Aorta (tissue), 5 donors: Measurements from ENCODE around the gene SDCCAG8. TPM values are rescaled to one million over a fixed set of nuclear protein-coding genes. Genes with fewer than 3 reads are reported as not detected.

ENCODE experiments used
- ATAC-seq: fragments of 200-7000 bp; cut with Tn5 transposase; one replicate; pipeline ENCODE4 v1.9.1; 2022; ENCODE audit warnings: moderate library complexity; ENCODE audit not compliant: low FRiP score
- DNase-seq, 2 donors: peaks; one replicate each; pipeline ENCODE4 v3.0.0-alpha.2; 2020
- H3K27ac ChIP-seq, 2 donors: one replicate each; pipeline ENCODE4 v1.5.1; 2013; ENCODE audit warnings: low read length in 2 of 2, mild to moderate bottlenecking in 2 of 2, moderate library complexity in 2 of 2, control low read depth in 1 of 2, inconsistent platforms in 1 of 2, low read depth in 1 of 2
- H3K27me3 ChIP-seq, 2 donors: one replicate each; pipeline ENCODE4 v1.6.1; 2013; ENCODE audit warnings: control low read depth in 1 of 2, low read length in 1 of 2, mild to moderate bottlenecking in 1 of 2, moderate library complexity in 1 of 2; ENCODE audit not compliant: insufficient read depth in 2 of 2, control insufficient read depth in 1 of 2
- H3K36me3 ChIP-seq, 2 donors: one replicate each; pipeline ENCODE4 v1.6.1; 2013; ENCODE audit warnings: control low read depth in 1 of 2, low read length in 1 of 2, mild to moderate bottlenecking in 1 of 2; ENCODE audit not compliant: insufficient read depth in 2 of 2, control insufficient read depth in 1 of 2
- H3K4me1 ChIP-seq, 2 donors: one replicate each; pipeline ENCODE4 v1.6.1; 2013; ENCODE audit warnings: low read length in 2 of 2, control low read depth in 1 of 2, mild to moderate bottlenecking in 1 of 2, moderate library complexity in 1 of 2; ENCODE audit not compliant: insufficient read depth in 2 of 2, control insufficient read depth in 1 of 2
- H3K4me3 ChIP-seq, 2 donors: one replicate each; pipeline ENCODE4 v1.5.1; 2013; ENCODE audit warnings: low read length in 2 of 2, control low read depth in 1 of 2, mild to moderate bottlenecking in 1 of 2
- H3K9me3 ChIP-seq: one replicate; pipeline ENCODE4 v1.6.1; 2013; ENCODE audit warnings: mild to moderate bottlenecking, low read length; ENCODE audit not compliant: control insufficient read depth
- WGBS, 2 donors: extraction: QIAGEN DNeasy Blood & Tissue Kit; methylation state at CpG; one replicate each; pipeline ENCODE4 v1.1.7; 2013; 5-methylcytosine and 5-hydroxymethylcytosine counted together
- intact Hi-C, 2 donors: fragments of 100-400 bp; cut with DNase I; formaldehyde crosslinking; loops; one replicate each; pipeline versions ENCODE4 v1.14.2 to v1.15.0; 2022
- polyA plus RNA-seq, 2 donors: library from polyadenylated mRNA; stranded (reverse); fragments of 200-250 nt; gene quantifications; one replicate each; pipeline ENCODE4 v1.2.3, GENCODE V29; 2013
- total RNA-seq, 2 donors: library from RNA; stranded (reverse); fragmentation: NEBNext Ultra II Directional; extraction: Animal tissue kit (Norgen Biotek cat#: 25700); gene quantifications; one replicate each; pipeline ENCODE4 v1.2.1, GENCODE V29; 2021
- donor health status: healthy with polysubstance abuse.
- donor health status: Bipolar disorder and iron deficiency.
- donor health status: DM: no; HTN: no; CAD: no.
- donor health status: DM: no; HTN: no; CAD: no.
- donor health status: DM: yes; HTN: yes; CAD: no.

Gene SDCCAG8
- total and polyA plus RNA-seq, 4 donors, result 23.2 to 93.4 (median 32.1) TPM

DNA sequence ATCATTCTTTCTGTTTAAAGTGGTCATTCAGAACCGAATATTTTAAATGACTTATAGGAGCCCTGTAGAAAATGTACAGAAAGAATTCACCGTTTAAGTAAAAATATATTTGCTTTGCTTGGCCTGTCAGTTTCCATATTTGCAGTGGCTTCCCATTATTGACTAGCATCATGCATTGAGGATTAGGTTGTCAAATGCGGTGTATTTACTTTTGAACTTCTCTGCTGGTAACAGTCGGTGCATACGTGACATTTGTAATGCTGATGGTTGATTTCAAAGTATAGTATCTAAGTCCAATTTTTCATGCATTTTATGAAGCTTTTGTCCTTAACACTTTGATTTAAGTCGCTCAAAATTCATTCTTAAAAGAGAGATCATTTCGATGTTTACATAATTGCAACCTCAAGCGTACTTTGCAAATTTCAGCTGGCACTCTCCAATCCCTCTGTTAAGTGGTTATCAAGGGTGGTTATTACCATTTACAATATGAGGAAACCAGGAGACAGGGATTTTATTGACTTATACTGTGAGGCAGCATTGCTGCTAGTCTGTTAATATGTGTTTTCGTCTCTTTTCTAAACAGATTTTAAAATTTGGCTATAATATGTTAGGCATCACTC is 201.6 kb downstream of the SDCCAG8 start:
- intact Hi-C loops, result no loop called here
- no peak overlapping the region for H3K27ac ChIP-seq
- 95% methylated on average over 9 of the region's 9 CpGs for WGBS, 2 donors
- ATAC-seq (no peak), DNase-seq (no peak)
- H3K27me3 ChIP-seq, result no peaks in the 10 kb centered on the region
- no peaks in the 10 kb centered on the region for H3K9me3 ChIP-seq
- no peaks in the 10 kb centered on the region for H3K36me3 ChIP-seq
- H3K4me3 ChIP-seq, result no peak overlapping the region
- no peaks in the 10 kb centered on the region for H3K4me1 ChIP-seq

DNA sequence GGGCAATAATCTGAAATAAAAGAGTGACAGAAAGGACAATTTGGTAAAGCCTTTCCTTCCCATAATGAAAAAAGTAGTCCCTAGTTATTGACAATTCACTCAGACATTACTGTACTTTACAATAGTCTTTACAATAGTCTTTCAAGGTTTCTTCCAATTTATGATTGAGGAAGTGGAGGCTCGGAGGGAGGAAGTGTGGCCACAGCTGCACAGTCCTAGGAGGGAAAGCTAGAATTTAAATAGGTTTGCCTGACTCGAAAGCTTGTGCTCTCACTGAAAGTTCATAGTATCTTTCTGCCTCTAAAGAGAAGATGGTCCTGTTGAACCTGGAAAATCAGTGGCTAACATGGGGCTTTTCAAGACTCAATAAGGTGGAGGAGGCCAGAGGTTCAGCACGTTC is 203.2 kb downstream of the SDCCAG8 start:
- intact Hi-C loops, result no loop called here
- Histone ChIP-seq H3K27ac (no peak overlapping the region), H3K4me3 (no peak overlapping the region), H3K9me3 (no peaks in the 10 kb centered on the region), H3K27me3 (no peaks in the 10 kb centered on the region), H3K36me3 (no peaks in the 10 kb centered on the region), H3K4me1 (no peaks in the 10 kb centered on the region)
- 85 to 89% methylated on average over 3 of the region's 3 CpGs for WGBS, 2 donors
- ATAC-seq (no peak), DNase-seq (no peak)

DNA sequence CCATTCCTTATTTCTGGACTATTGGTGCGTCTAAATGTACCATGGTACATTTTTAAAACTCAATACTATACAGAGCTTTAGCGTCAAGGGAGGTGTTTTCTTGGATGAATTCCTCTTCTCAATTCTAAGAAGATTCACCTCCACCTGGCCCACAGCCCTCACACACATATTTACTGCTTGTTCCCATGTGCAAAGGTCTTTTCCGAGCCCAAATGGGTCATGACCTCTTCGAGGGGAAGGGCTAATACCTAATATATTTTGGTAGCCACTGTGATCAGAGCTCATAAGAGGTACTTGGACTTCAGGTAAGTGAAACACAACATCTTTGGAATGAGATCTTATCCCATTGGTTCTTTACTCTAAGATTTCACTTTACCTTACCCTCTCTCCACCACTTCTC is 205.9 kb downstream of the SDCCAG8 start:
- intact Hi-C loops, result no loop called here
- ATAC-seq (no peak), DNase-seq (no peak)
- Histone ChIP-seq H3K4me3 (no peak overlapping the region), H3K4me1 (no peaks in the 10 kb centered on the region), H3K9me3 (no peaks in the 10 kb centered on the region), H3K36me3 (no peaks in the 10 kb centered on the region), H3K27ac (no peak overlapping the region), H3K27me3 (no peaks in the 10 kb centered on the region)
- WGBS, 2 donors, result 96% methylated on average over 4 of the region's 4 CpGs

DNA sequence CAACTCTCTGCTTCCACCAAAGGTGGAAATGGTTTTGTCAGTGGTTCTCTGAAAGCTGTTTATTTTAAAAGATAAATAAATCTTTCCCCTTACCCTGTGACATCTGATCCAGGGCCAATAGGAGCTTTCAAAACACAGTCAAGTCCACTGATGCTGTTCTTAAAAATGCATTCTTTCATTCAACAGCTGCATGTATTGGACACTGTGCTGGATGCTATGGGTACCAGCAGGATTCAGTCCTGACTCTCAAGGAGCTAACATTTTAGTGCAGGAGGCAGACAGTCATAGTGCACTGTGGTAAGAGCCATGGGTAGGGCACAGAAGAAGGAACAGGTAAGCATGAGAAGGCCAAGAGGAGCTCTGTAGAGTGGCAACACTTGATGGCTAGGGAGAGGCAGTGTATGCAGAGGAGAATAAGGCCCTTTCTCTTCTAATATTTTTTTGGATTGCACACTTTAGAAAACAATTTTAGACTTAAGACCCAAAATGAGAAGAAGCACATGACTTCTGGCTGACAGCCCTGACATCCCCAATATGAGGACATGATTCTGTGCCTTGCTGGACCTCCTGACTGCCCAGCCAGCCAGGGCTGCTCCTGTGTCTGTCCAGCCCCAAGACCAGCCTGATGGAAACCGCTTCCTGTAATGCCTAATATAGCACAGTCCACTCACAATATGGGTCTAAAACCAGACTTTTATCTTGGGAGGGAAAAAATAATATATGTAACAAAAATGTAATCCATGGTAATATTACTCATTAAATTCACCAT is 207.3 kb downstream of the SDCCAG8 start:
- no peak overlapping the region for H3K27ac ChIP-seq
- H3K9me3 ChIP-seq, result no peaks in the 10 kb centered on the region
- WGBS, 2 donors, result 95 to 100% methylated on average over 1 of the region's 1 CpG
- no peak for DNase-seq
- no peak for ATAC-seq
- intact Hi-C loops, result no loop called here
- no peaks in the 10 kb centered on the region for H3K4me1 ChIP-seq
- no peaks in the 10 kb centered on the region for H3K36me3 ChIP-seq
- H3K4me3 ChIP-seq, result no peak overlapping the region
- no peaks in the 10 kb centered on the region for H3K27me3 ChIP-seq

DNA sequence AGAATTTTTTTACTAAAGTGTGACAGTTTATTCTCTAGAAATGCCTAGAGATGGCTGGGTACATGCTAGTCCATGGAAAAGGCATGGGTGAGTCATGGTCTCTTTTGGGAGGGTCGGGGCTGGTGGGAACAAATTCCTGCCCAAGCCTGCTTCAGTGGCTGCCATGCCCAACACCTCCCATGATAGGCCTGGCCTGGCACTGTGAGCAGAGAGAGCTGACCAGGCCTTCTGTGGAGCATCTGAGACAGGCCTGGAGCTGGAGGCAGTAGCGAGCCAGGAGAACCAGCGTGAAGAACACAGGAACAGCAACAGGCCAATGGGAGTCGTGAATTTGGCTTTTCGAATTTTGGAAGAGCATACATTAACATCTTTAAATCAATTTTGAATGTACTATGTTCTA is 209.2 kb downstream of the SDCCAG8 start:
- ATAC-seq (peak; percentile 15), DNase-seq (no peak)
- Histone ChIP-seq H3K9me3 (no peaks in the 10 kb centered on the region), H3K4me3 (no peak overlapping the region), H3K27ac (no peak overlapping the region), H3K4me1 (no peaks in the 10 kb centered on the region), H3K36me3 (no peaks in the 10 kb centered on the region), H3K27me3 (no peaks in the 10 kb centered on the region)
- WGBS, 2 donors, result 93 to 97% methylated on average over 5 of the region's 5 CpGs
- intact Hi-C loops, result no loop called here

DNA sequence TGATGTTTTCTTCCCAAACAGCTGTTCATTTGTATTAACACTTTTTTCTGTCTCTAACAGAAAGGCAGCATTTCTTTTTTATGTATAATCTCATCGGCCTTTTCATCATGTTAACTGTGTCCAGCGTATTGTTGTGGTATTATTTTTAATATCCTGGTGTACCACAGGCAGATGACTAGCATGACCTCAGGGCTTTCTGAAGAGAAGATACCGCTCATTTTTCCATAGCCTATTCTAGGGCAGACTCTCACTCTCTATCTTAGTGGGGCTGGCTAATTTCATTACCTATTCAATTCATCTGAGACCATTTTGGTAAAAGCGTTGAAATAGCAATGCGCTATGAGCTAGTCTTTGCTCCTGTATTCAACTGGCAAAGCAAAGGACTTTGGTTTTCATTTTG is 209.9 kb downstream of the SDCCAG8 start:
- DNase-seq (no peak), ATAC-seq (no peak)
- Histone ChIP-seq H3K4me3 (no peak overlapping the region), H3K27ac (no peak overlapping the region), H3K9me3 (no peaks in the 10 kb centered on the region), H3K4me1 (no peaks in the 10 kb centered on the region), H3K36me3 (no peaks in the 10 kb centered on the region), H3K27me3 (no peaks in the 10 kb centered on the region)
- intact Hi-C loops, result no loop called here
- WGBS, 2 donors, result 78 to 87% methylated on average over 5 of the region's 5 CpGs

DNA sequence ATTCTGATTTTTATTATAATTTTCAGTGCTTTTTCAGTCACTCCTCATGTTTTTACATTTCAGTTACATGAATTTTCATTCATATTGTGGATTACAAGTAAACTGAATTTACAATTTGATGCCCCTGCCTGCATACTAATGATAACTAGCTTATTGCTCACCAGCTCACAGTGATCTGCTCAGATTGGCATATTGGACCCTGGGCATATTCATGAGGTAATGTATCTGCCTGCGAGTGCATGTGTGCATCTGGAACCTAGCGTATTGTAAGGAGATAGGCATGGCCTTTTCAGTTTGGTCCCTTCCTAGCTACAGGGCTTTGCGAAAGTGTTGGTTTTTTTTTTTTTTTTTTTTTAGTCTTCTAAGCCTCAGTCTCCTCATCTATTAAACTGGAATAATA is 213.7 kb downstream of the SDCCAG8 start:
- no peaks in the 10 kb centered on the region for H3K4me1 ChIP-seq
- H3K4me3 ChIP-seq, result no peak overlapping the region
- intact Hi-C loops, result no loop called here
- H3K27ac ChIP-seq, result no peak overlapping the region
- H3K9me3 ChIP-seq, result no peaks in the 10 kb centered on the region
- H3K36me3 ChIP-seq, result no peaks in the 10 kb centered on the region
- WGBS, 2 donors, result 93 to 97% methylated on average over 3 of the region's 3 CpGs
- DNase-seq (no peak), ATAC-seq (no peak)
- no peaks in the 10 kb centered on the region for H3K27me3 ChIP-seq

DNA sequence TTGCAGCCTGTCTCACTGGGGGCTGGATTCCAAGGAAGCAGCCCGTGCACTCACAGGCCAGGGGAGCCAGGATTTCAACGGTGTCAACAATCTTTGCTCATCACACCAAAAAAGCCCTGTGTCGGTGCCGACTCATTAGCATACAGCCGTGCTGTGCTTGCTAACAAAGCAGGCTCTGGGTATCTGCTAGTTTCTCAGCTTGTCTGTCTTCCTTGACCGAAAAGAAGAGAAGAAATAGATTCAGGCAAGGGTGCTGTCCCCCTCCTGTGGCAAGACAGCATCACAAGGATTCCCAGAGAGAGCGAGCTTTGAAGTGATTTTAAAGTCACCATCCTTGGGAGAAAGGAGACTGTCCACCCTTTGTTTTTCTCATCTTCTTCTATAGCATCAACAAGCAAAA is 214.7 kb downstream of the SDCCAG8 start:
- intact Hi-C loops, result no loop called here
- 82 to 86% methylated on average over 7 of the region's 7 CpGs for WGBS, 2 donors
- DNase-seq, result no peak
- H3K27ac ChIP-seq, result no peak overlapping the region
- H3K4me3 ChIP-seq, result no peak overlapping the region
- H3K27me3 ChIP-seq, result no peaks in the 10 kb centered on the region
- H3K4me1 ChIP-seq, result no peaks in the 10 kb centered on the region
- ATAC-seq, result no peak
- no peaks in the 10 kb centered on the region for H3K36me3 ChIP-seq
- no peaks in the 10 kb centered on the region for H3K9me3 ChIP-seq

DNA sequence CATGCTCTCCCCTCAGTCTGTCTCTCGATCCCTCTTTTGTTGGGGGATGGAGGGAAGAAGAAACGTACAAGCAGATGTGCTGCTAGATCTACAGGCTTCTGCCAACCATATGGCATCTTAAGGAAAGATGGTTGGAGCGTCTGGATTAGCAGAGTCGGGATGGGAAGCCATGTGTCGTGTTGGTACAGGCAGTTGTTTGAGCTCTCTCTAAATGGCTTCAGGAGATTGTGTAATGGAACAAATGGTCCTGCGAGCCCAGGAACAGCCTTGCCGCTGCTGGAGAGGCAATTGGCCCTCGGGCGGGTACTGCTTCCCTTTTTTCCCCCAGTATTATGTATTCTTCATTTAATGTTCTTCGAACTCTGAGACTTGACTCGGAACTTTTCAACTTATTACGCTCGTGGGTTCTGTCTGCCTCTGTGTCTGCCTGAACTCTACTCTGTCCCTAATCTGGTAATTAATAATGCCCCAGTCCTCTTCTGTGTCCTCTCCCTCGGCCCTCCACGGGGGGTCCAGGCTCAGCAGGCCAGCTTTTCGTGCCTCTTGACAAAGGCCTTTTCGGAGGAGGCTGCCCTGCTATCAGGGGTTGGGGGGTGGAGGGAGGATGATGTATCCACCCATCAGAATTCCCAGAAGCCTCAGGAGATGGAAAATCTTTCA is 215.3 kb downstream of the SDCCAG8 start:
- ATAC-seq (no peak), DNase-seq (peak in 1 of 2 donors; percentile 59)
- Histone ChIP-seq H3K27me3 (no peaks in the 10 kb centered on the region), H3K27ac (no peak overlapping the region), H3K9me3 (no peaks in the 10 kb centered on the region), H3K4me3 (no peak overlapping the region), H3K36me3 (no peaks in the 10 kb centered on the region), H3K4me1 (no peaks in the 10 kb centered on the region)
- WGBS, 2 donors, result 88 to 89% methylated on average over 17 of the region's 17 CpGs
- intact Hi-C loops, result no loop called here
